Sigmoid colon (tissue), 4 donors: Measurements from ENCODE around the gene CTSA.

Experiments
- CTCF ChIP-seq, 4 experiments: fragments of 450-650 bp in 3 of 4; fragments of 200-600 bp in 1 of 4; IDR thresholded peaks; one replicate each; pipeline ENCODE4 v1.5.1; 2016 to 2019; ENCODE audit warnings: antibody characterized with exemption in 4 of 4, mild to moderate bottlenecking in 3 of 4, moderate library complexity in 2 of 4
- POLR2AphosphoS5 ChIP-seq, 4 donors: sonication (generic); formaldehyde crosslinking; IDR thresholded peaks; one replicate each; pipeline ENCODE4 v1.6.1; 2017; ENCODE audit warnings: antibody characterized with exemption in 4 of 4

GRCh38 chr20:45908084-45908483 is 16.9 kb downstream of the CTSA start:
- no peak for TF ChIP-seq CTCF (IDR thresholded peaks at IDR 0.05)
- no peak for TF ChIP-seq POLR2AphosphoS5 (IDR thresholded peaks at IDR 0.05)
